Common myeloid progenitor, CD34-positive (primary cell): ENCODE measurements around the gene NFIC.

Experiments
- CTCF ChIA-PET: fragments of 350-600 bp; sonication (Branson Sonifier 250); formaldehyde crosslinking; loops from one replicate; lab custom pipeline; 2021; ENCODE audit warnings: antibody characterized with exemption; lab: Charles Lee
- POLR2A ChIA-PET: fragments of 350-600 bp; sonication (Branson Sonifier 250); formaldehyde crosslinking; loops from one replicate; lab custom pipeline; 2021; ENCODE audit warnings: antibody characterized with exemption; lab: Charles Lee
- DNase-seq, 3 donors: peaks; one replicate each; pipeline versions ENCODE4 v3.0.0 to v3.0.0-alpha.2; 2013
- H3K27ac ChIP-seq, 2 experiments: 1 replicate in 1 of 2; 2 replicates in 1 of 2; pipeline ENCODE4 v1.7.0; 2013; ENCODE audit warnings: inconsistent platforms in 2 of 2, low read length in 2 of 2, mild to moderate bottlenecking in 2 of 2, low read depth in 1 of 2, moderate library complexity in 1 of 2; ENCODE audit not compliant: severe bottlenecking in 2 of 2, insufficient read depth in 1 of 2, poor library complexity in 1 of 2
- H3K27me3 ChIP-seq, 5 experiments: replicated peaks in 2 of 5; 1 replicate in 3 of 5; 2 replicates in 2 of 5; pipeline versions ENCODE4 v1.6.1 to v1.7.0; 2013; ENCODE audit warnings: low read length in 4 of 5, mild to moderate bottlenecking in 2 of 5, moderate library complexity in 2 of 5, inconsistent platforms in 1 of 5; ENCODE audit not compliant: insufficient read depth in 5 of 5, control insufficient read depth in 4 of 5
- H3K36me3 ChIP-seq, 4 experiments: 1 replicate in 2 of 4; 2 replicates in 2 of 4; pipeline versions ENCODE4 v1.6.1 to v1.7.0; 2013; ENCODE audit warnings: low read length in 3 of 4, control low read depth in 1 of 4, mild to moderate bottlenecking in 1 of 4; ENCODE audit not compliant: control insufficient read depth in 4 of 4, insufficient read depth in 4 of 4
- H3K4me1 ChIP-seq, 4 experiments: 1 replicate in 3 of 4; 2 replicates in 1 of 4; pipeline versions ENCODE4 v1.6.1 to v1.7.1; 2013; ENCODE audit warnings: low read length in 3 of 4, mild to moderate bottlenecking in 3 of 4, control low read depth in 1 of 4, inconsistent platforms in 1 of 4, moderate library complexity in 1 of 4; ENCODE audit not compliant: control insufficient read depth in 4 of 4, insufficient read depth in 4 of 4; ENCODE audit errors: control extremely low read depth in 1 of 4
- H3K4me3 ChIP-seq, 7 experiments: 1 replicate in 4 of 7; 2 replicates in 3 of 7; pipeline versions ENCODE4 v1.5.1 to v1.7.0; 2013; ENCODE audit warnings: mild to moderate bottlenecking in 7 of 7, low read length in 6 of 7, moderate library complexity in 6 of 7, inconsistent platforms in 2 of 7, low read depth in 2 of 7, control low read depth in 1 of 7; ENCODE audit not compliant: insufficient read depth in 4 of 7, control insufficient read depth in 1 of 7; ENCODE audit errors: extremely low read depth in 1 of 7
- H3K9me3 ChIP-seq, 5 experiments: 1 replicate in 4 of 5; 2 replicates in 1 of 5; pipeline versions ENCODE4 v1.6.1 to v1.7.1; 2013; ENCODE audit warnings: low read length in 4 of 5, mild to moderate bottlenecking in 2 of 5, inconsistent platforms in 1 of 5, low read depth in 1 of 5, moderate library complexity in 1 of 5; ENCODE audit not compliant: control insufficient read depth in 4 of 5, insufficient read depth in 2 of 5; ENCODE audit errors: control extremely low read depth in 1 of 5
- WGBS: methylation state at CpG from one replicate; pipeline ENCODE4 v1.1.5; 2013; ENCODE audit not compliant: insufficient coverage; 5-methylcytosine and 5-hydroxymethylcytosine counted together

Gene NFIC

GRCh38 chr19:3454656-3455392, 88.4 kb downstream of the NFIC start:
- 97% methylated on average over 15 of the region's 15 CpGs for WGBS
- DNase-seq: no peak
- Histone ChIP-seq H3K27me3 (no peaks in the 10 kb centered on the region), H3K4me1 (peaks cover 0 to 11% (median 6%) of the 10 kb centered on the region in 4 experiments), H3K9me3 (no peaks in the 10 kb centered on the region), H3K4me3 (no peak overlapping the region), H3K27ac (no peak overlapping the region), H3K36me3 (peaks cover 9 to 86% (median 43%) of the 10 kb centered on the region in 4 experiments)
- CTCF ChIA-PET: no interaction called here
- POLR2A ChIA-PET: no interaction called here

- WGBS: 95% methylated on average over 6 of the region's 7 CpGs
- H3K36me3 ChIP-seq: peaks cover 9 to 87% (median 43%) of the 10 kb centered on the region in 4 experiments
- no peak for DNase-seq
- ChIA-PET POLR2A (no interaction called here), CTCF (no interaction called here)
- peaks cover 0 to 11% (median 6%) of the 10 kb centered on the region in 4 experiments for H3K4me1 ChIP-seq
- H3K27ac ChIP-seq: no peak overlapping the region
- H3K4me3 ChIP-seq: no peak overlapping the region
- H3K27me3 ChIP-seq: no peaks in the 10 kb centered on the region
- no peaks in the 10 kb centered on the region for H3K9me3 ChIP-seq
Measured at GRCh38 chr19:3455393-3455955, 89.1 kb downstream of the NFIC start.

- POLR2A ChIA-PET: no interaction called here
- 96% methylated on average over 29 of the region's 37 CpGs for WGBS
Measured at GRCh38 chr19:3455960-3456601, 89.7 kb downstream of the NFIC start.

GRCh38 chr19:3456925-3457527, 90.6 kb downstream of the NFIC start:
- Histone ChIP-seq H3K27ac (no peak overlapping the region), H3K4me3 (no peak overlapping the region), H3K27me3 (no peaks in the 10 kb centered on the region), H3K36me3 (peaks cover 9 to 75% (median 37%) of the 10 kb centered on the region in 4 experiments), H3K9me3 (no peaks in the 10 kb centered on the region), H3K4me1 (peaks cover 0 to 11% (median 6%) of the 10 kb centered on the region in 4 experiments)
- ChIA-PET POLR2A (no interaction called here), CTCF (no interaction called here)
- WGBS: 93% methylated on average over 12 of the region's 18 CpGs
- no peak for DNase-seq

More at GRCh38 chr19:3455960-3456601, 89.7 kb downstream of the NFIC start:
- Histone ChIP-seq H3K27me3 (no peaks in the 10 kb centered on the region), H3K9me3 (no peaks in the 10 kb centered on the region), H3K4me1 (peaks cover 0 to 11% (median 6%) of the 10 kb centered on the region in 4 experiments), H3K27ac (no peak overlapping the region), H3K4me3 (no peak overlapping the region), H3K36me3 (peaks cover 9 to 81% (median 39%) of the 10 kb centered on the region in 4 experiments)
- CTCF ChIA-PET: no interaction called here
- DNase-seq: no peak

GRCh38 chr19:3457528-3458228, 91.3 kb downstream of the NFIC start:
- Histone ChIP-seq H3K36me3 (peaks cover 4 to 73% (median 36%) of the 10 kb centered on the region in 4 experiments), H3K4me3 (no peak overlapping the region), H3K27me3 (no peaks in the 10 kb centered on the region), H3K9me3 (no peaks in the 10 kb centered on the region), H3K4me1 (peaks cover 0 to 11% (median 6%) of the 10 kb centered on the region in 4 experiments), H3K27ac (no peak overlapping the region)
- CTCF ChIA-PET: no interaction called here
- 88% methylated on average over 11 of the region's 22 CpGs for WGBS
- no peak for DNase-seq
- POLR2A ChIA-PET: no interaction called here

GRCh38 chr19:3458229-3459088, 92.1 kb downstream of the NFIC start:
- POLR2A ChIA-PET: no interaction called here
- Histone ChIP-seq H3K4me3 (no peak overlapping the region), H3K4me1 (peaks cover 0 to 11% (median 6%) of the 10 kb centered on the region in 4 experiments), H3K9me3 (no peaks in the 10 kb centered on the region), H3K27ac (no peak overlapping the region), H3K36me3 (peaks cover 4 to 73% (median 33%) of the 10 kb centered on the region in 4 experiments), H3K27me3 (no peaks in the 10 kb centered on the region)
- WGBS: 86% methylated on average over 12 of the region's 19 CpGs
- no peak for DNase-seq
- CTCF ChIA-PET: interaction anchor here (1.5 to 2.7 kb wide), 2 partner anchors 12 to 14 kb away, joined by 3 to 9 read pairs; no protein-coding TSS in a partner anchor
